Islet of Langerhans (tissue), 1 donor: ENCODE data around the gene PITPNM1.

Source experiments
- FAIRE-seq: peaks from one replicate; lab custom pipeline; 2011; peaks lifted over from hg19 to GRCh38; lab: Jason Lieb, UNC

The PITPNM1 gene

DNA sequence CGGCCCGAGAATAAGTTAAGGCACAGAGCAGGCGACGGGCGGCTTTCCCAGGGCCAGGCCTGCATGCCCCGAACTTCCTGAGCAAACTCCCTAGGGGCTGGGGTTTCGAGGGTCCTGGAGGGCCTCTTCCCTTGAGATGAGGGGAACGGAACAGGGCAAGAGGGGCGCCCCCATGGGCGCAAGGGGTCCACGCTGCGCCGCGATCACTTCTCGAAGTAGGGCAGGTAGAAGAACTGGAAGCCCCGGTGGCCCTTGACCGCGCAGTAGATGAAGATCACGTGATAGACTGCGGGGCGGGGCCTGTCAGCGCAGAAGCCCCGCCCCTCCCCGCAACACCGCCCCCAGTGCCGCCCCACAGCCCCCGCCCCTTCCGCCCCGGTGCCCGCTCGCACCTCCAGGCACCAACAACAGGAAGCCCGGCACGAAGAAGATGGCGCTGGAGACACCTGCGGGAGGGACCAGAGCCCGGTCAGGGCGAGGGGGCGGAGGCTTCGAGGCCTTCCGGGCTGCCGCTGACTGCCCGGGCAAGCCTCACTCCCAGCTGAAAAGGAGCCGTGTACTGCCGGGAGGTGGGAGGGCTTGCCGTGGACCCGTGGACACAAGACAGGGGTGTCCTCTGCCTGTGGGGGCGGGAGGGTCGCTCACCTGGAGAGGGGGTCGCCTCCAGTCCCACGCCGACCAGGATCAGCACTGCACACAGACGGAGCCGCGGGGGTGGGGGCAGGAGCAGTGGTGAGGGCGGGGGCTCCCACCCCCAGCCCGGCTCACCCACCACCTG lies 40.6 kb downstream of the PITPNM1 start:
- FAIRE-seq: no peak

DNA sequence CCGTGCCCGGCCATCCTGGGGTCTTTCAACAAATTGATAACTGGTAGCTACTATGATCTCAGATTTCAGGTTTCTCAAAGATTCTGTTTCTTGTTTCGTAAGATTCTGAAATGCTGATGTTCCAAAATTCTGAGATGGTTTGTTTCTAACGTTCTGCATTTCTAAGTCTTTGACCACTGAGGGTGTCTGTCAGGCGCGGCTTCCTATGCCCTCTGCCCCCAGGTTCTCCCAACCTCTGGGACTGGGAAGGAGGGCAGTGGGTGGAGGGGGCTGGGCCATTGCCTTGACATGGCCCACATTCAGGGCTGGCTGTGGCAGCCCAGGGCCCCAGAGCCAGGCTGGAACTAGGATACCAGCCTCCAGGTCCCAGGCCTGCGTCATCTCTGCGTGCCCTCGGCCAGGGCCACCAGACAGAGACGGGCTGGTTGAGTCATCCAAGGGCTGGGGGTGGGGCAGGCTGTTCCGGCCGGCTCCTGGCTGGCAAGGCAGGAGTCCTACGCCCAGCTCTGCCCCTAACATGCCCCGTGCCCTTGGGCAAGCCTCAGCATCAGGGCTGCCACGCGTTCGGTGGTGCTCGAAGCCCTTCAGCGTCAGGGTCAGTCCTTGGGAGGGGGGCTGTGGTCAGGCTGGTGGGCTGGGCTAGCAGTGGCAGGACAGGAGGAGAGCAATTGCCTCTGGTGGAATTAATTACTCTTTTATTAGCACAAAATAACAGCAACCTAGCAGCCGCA lies 41.3 kb downstream of the PITPNM1 start:
- no peak for FAIRE-seq

DNA sequence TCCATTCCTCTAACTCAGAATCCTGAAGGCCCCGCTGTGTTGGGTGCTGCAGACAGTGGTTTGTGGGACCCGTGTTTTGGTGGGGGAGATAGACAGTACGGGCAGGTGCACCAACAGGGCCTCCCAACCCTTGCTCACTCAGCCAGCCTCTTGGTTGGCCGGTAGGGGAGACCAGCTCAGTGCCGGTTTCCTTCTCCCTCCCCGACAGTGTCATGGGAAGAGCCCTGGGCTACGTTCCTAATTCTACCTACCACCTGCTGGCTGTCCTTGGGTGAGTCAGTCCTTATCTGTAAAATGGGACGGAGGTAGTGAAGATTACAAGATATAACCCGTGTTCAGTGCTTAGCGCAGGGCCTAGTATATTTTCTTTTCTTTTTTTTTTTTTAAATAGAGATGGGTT lies 42.0 kb downstream of the PITPNM1 start:
- FAIRE-seq: no peak

DNA sequence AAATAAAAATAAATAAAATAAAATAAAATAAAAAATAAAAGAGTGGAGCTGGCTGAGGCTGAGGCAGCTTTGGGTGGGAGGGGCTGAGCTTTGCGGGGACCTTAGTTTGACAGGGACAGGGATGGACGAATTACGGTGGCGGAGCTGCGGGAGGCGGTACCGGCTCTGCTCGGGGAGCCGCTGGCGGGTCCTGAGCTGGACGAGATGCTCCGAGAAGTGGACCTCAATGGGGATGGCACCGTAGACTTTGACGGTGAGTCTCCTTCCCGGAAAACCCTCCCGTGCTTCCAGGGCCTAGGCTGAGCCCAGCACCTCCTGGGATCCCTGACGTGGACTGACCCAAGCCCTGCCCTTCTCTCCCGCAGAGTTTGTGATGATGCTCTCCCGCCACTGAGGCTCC lies 46.9 kb downstream of the PITPNM1 start:
- no peak for FAIRE-seq

DNA sequence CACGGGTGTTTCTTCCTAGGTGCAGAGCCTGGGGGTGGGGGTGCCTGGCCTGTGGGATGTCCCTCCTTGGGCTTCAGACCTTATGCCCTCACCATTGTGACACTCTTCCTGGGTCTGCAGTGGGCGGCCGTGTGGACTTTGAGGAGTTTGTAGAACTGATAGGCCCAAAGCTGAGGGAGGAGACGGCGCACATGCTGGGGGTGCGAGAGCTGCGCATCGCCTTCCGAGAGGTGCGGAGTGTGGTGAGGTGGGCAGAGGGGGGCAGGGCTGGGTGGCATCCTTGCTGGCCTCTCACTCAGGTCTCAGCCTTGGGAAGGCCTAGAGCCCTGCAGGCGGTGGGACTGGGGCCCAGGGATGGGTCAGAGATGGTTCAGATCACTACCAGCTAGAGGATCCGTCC lies 47.7 kb downstream of the PITPNM1 start:
- no peak for FAIRE-seq

DNA sequence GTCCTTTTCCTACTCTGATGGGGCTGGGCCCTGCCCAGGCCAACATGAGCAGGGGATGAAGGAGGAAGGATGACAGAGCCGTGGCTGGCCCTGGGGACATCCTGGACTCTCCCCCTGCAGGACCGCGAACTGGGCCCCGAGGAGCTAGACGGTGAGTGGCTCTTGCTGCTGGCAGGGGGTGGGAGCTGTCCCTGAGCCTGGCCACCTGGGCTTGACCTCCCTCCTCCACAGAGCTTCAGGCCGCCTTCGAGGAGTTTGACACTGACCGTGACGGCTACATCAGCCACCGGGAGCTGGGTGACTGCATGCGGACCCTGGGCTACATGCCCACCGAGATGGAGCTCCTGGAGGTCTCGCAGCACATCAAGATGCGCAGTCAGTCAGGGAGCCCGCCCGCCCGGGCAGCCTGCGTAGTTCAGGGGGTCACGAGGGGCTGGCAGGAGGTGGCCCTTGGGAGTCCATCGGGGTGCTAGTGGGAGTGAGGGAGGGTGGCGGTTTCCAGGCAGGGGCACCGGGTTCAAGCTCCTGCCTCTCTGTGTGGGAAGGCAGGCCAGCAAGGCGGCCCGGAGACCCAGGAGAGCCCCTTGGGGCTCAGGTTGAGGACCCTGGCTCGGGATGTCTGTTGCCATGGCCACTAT lies 49.0 kb downstream of the PITPNM1 start:
- no peak for FAIRE-seq

DNA sequence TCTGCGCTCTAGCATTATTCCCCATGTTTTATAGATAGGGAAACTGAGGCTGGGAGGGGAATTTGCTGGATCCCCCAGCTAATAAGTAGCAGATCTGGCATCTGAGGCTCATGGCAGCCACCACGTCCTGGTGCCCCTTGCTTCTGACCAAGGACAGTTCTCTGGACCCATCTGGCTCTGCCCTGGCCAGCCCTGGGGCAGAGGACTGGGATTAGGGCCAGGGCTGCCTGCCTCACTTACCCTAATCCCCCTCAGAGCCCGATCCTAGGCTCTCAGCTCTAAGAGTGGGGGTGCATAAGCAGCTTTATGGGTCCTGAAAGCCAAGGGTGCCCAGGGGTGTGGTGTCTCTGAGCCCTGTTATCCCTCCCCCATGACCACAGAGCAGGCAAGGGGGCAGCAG lies 50.1 kb downstream of the PITPNM1 start, which contains the start of gene CABP4:
TSS of gene CABP4 (plus strand) at position 301 of the 400 bp plus-strand sequence. CDS start at position 371, 70 bp downstream.
- FAIRE-seq: no peak

DNA sequence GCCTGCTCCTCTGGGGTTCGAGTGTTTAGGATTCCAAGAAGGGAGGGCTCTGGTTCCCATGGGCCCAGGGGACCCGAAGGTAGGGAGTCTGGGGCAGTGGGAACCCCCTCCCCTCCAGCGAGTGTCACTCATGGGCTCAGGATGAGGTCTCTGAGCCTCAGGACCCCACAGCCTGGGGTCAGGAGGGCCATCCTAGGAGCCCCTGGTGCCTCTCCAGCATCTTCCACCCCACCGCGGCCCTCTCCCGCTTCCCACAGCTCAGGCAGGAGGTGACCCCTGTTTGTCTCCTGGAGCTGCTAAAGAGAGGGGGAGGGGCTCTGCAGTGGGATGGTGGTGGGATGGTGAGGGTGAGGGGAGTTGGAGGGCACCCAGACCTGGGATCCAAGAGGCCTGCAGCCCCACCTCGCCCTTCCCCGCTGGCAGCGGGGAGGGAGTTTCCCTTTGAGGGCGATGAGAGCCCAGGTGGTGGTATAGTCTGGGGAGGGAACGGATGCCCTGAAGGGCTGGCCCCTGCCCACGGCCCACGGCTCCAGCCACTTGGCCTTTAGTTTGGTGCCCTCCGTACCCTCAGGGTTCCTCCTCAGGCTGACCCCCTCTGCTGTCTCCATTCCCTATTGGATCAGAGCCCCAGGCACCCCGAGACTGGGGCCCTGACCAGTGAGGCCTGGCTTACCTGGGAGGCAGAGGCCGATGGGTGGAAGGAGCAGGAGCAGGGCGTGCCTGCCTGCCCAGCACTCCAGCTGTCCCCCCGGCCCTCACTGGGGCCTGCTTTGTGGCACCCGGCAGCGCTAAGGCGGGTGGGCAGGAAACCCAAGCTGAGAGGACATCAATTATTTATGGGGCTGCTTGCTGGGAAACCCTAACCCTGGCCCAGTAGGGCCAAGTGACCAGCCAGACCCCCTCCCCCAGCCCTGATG lies 51.1 kb downstream of the PITPNM1 start:
- FAIRE-seq: no peak

DNA sequence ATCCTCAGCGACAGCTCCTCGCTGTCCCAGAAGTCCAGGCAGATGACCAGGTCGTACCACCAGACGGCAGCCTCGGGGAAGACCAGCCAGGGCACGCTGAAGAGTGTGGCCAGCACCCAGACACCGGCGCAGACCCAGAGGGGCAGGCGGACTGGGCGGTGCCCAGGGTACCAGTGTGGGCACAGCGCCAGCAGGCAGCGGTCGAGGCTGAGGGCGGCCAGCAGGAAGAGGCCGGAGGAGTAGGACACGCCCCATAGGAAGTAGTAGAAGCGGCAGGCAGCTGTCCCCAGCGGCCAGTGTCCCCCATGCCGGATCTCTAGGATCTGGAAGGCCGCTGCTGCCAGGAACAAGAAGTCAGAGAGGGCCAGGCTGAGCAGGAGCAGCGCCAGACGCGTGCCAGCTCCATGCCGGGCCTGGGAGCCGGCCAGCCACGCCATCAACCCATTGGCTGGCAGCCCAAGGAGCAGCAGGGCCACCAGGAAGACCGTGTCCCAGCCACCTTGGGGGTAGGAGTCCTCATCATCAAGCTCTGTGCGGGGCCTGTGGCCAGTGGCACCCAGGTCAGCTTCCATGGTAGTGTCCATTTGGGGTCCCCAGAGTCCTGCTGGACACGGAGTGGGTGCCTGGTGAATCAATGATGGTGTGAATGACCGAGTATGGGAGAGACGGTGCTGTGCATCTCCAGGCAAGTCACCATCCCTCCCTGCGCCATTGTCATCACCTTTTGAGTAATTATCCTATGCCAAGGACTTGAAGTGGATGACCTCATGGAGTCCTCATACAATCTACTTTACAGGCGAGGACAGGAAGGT lies 52.8 kb downstream of the PITPNM1 start, which contains the start of gene GPR152:
TSS of gene GPR152 (minus strand) at position 589 of the 812 bp plus-strand sequence. CDS start at position 584, 5 bp downstream.
- FAIRE-seq: no peak

DNA sequence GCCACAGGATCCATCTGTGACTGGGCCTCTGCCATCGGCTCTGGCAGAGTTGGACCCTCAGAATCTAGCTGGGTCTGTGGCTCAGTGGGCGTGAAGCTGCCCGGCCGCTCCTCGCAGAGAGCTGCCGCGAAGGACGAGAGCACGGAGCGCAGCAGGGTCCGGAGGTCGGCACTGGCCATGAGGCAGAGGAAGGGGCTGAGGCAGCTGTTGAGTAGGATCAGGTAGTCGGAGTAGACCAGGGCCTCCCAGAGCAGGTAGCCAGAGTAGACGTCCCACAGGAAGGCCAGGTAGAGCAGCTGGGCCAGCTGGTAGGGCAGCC lies 53.5 kb downstream of the PITPNM1 start:
- no peak for FAIRE-seq

DNA sequence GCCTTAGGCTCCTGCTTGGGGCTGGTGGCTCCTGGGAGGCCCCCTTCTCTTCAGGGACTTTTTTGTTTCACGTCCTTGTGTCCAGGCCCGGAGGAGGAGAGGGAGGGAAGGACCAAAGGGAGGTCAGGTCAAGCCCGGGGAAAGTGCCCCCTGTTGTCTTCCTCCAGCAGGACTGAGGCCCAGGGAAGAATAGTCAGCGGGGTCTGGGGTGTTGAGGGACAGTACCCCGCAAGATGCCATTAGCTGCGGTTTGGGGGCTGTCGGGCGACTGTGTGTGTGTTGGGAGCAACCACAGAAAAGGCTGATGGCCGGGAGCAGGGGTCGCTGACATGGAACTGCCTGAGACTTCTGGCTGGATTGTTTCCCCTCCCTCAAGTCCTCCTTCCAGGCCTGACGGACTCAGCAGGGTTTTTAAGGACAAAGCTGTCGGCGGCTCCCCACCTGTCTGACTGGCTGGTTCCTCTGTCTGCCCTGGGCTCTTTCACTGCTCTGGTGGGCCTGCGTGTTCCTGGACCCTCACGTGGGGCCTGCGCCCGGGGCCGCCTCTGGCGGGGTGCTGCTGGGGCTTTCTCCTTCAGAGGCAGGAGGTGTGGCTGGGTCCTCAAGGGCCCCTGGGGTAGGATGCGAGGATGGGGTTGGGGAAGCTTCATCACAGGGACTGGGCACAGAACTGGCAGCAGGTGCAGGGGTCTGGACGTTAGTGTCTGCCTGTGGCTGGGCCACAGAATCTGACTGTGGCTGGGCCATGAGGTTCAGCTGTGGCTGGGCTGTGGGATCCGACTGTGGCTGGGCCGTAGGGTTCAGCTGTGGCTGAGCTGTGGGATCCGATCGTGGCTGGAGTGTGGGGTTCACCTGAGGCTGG lies 54.1 kb downstream of the PITPNM1 start:
- FAIRE-seq: no peak

DNA sequence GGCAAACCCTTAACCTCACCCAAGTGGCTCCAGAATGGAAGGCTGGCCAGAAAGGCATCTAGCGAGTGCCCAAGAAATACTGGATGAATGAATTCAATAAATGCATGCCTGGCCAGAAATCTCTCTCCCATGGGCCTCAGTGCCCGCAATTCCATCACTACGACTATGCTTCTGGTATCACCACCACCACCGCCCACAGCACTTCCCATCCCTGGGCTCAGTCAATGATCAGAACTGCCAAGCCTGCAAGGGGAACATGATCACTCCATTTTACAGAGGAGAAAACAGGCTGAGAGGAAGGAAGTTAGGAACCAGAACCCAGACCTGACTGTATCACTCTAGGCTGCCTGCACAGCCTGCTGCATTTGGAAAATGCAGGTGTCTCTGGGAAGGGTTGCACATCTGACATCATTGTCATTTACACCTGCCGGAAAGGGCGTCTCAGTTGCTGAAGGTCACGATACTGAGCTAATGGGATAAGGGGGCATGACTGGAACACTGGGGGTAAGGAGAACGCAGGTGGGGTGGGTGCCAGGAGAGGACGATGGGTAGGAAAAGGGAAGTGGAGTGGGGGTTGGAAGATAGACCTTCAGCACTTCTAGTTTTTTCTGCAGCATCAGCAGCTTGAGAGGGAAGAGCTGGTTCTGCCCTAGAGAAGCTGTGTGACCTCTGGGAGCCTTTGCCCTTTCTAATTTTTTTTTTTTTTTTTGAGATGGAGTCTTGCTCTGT lies 55.9 kb downstream of the PITPNM1 start:
- FAIRE-seq: no peak

DNA sequence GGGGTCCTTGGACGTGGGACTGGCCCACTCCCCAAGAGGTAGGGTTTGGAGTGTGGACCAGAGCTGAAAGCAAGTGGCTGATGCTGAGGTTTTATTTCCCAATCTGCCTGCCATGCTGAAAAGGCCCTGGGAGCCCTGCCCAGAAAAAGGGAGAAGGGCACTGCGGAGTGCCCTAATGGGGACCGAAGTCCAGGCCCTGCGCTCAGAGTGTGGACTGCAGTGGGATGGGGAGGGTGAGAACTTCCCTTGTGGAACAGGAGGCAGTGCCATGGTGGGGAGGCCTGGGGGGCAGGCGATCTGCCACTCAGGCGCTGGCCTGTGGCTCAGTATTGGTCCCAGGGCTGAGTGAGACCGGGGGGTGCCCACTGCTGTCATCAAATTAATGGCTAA lies 56.9 kb downstream of the PITPNM1 start:
- no peak for FAIRE-seq

DNA sequence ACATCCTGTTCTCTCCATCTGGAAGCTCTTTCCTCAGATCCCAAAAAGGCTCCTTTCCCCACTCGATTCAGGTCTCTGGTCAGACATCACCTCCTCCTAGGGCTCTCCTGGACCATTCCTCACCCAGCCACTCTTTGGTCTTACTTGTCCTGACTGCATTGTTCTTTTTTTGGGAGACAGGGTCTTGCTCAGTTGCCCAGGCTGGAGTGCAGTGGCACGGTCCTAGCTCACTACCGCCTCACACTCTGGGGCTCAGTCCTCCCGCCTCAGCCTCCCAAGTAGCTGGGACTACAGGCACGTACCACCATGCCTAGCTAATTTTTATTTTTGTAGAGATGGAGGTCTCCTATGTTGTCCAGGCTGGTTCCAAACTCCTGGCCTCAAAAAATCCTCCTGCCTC lies 59.6 kb downstream of the PITPNM1 start:
- FAIRE-seq: no peak

DNA sequence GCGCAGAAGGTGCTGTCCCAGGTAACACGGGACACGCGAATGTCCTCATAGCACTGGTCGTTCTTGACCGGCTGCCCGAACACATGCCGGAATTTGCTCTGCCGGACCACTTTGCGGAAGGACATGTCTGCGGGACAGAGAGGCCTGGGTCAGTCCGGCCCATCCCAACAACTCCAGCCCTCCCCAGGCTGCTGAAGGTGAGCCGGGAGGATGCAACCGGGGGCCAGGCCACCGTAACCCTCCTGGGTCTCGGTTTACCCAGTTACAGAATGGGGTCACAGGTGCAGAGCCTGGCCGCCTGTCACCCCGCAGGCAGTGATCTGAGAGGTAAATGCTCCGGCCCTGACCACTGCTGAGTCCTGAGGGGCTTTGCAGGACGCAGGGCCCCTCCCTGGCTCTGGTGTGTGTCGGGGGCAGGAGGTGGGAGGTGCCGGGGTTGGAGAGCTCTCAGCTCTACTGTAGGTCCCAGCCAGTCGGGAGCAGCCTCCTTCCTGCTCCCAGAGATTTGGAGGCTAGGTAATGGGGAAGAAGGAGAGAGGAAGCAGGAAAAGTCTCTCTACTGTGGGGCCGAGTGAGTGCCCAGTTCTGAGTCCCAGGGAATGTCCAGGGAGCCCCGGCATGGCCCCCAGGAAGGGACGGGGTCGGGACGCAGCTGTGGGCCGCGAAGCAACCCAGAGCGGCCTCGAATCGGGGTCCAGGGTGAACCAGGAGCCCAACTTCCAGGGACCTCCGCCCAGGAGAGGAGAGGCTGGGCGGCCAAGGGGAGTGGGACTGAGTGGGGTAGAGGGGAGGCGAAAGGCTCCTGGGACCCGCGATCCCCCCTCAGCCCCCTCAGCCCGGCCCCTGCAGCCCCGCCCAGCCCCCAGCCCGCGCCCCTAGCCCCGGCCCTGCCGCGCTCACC lies 62.4 kb downstream of the PITPNM1 start:
- no peak for FAIRE-seq
